Stimulated activated CD4-positive, alpha-beta T cell treated with anti-CD3 and anti-CD28 coated beads, Interleukin-1b, Interleukin-23, amount 100 ng/mL, for 24 hours (primary cell): Measurements from ENCODE around the gene PRKAG1.

Experiments used
- DNase-seq, 4 experiments: peaks; one replicate each; pipeline ENCODE4 v3.0.0-alpha.2; 2020; ENCODE audit warnings: low read depth in 4 of 4, low spot score in 1 of 4

PRKAG1 gene

GRCh38 chr12:49032679-49033447 is 14.3 kb upstream of the PRKAG1 start:
- DNase-seq: no peak

- DNase-seq: no peak
Observed at GRCh38 chr12:49032276-49032675, 13.7 kb upstream of the PRKAG1 start.

DNA sequence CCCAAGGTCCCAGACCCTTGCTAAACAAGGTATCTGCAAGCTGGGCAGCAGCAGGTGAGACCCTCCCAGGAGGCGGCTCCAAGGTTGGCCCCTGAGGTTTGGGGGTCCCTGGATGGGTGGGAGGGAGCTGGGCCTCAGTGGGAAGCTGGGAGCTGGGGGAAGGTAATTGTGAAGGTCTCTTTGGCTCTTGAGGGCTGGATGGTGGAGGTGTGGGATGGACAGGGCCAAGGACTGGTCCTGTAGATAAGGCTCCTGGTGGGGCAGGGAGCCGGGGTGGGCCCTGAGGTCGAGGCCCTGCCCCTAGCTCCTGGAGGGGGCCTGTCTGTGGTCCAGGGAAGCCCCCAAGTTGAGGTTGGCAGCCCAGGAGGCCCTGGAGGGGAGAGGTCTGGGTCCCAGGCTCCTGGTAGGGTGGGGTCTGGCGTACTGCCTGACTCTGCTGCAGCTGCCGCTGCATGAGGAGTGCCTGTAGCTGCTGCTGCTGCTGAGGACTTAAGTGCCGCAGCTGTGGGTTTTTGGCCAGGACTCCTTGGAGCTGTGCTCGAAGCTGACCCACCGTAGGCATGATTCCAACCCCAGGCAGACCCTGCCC is 13.1 kb upstream of the PRKAG1 start:
- no peak for DNase-seq

DNA sequence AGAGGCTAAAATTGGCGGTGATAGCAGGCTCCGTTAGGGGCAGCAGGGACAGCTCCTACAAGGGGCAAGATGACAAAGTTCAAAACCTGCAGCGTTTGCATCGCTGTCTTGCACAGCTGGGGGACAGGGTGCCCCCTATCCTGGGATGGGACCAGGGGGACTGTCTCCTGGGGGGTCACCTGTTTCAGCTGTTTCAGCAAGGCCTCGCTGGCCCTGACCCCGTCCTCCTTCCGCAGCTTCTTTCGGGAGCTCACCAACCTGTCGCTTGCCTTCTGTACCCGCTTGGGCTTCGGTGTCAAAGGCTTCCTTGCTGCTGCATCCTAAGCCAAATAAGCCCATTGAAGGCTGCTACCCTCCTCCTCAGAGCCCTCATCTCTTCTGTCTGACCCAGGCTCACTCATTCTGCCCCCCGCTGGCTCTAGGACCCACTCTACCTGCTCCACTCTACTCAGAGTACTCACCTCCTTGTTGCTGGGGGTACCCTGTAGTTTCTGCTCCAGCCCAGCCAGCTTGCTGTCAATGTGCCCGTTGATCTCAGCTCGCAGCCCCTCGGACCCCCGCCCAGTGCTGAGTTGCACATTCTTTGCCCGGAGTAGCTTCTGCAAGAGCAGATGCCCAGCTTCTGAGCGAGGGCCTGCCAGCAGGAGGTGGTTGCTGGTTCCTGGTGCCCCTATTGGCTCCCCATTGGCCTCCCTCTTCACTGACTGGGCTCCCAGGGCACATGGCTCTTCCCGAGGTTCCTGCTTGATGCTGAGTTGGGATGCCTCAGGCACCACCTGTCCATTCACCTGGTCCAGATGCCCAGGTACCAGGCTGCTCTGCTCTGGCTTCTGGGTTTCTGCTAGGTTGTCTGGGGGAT is 12.4 kb upstream of the PRKAG1 start:
- no peak for DNase-seq

DNA sequence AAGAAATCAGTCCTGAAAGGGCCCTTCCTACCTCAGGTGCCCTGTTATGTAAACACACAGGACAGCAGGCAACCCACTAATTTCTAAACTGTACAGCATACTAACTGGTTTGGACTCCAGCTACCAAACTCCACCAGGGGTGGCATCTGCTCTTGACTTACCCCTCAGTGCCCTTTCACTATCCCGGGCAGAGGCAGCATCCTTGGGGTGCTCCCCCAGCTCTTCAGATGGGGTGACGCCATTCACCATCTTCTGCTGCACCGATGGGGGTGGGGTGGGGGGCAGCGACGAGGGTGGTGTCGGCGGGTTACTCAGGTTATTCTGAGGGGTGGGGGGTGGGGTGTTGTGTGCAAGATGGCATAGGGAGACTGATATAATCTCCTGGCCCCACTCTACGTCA is 11.5 kb upstream of the PRKAG1 start:
- DNase-seq: no peak

DNA sequence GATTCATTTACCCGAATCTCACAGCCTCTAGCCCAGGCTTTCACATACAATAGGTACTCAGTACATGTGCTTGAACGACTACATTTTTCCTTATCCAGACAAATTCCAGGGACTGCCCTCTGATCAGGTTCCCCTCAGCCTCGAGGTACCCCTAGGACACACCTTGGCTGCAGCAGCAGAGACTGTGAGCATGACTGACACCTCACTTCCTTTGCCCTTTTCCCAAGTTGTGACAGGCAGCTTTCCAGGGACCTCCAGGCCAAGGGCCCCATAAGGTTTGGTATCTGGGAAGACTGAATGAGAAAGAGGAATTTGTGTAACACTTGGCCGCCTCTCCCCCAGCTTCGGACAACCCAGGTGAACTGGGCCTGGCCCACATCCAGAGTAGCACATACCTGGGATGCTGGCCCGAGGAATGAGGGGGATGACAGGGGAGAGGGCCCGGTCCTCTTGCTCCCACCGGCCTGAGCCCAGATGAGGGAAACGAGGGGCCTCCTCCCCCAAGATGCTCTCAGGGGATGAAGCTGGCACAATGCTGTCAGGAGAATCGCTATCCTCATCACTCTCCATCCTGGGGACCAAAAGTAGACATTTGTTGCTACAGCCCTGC is 10.2 kb upstream of the PRKAG1 start:
- no peak for DNase-seq

DNA sequence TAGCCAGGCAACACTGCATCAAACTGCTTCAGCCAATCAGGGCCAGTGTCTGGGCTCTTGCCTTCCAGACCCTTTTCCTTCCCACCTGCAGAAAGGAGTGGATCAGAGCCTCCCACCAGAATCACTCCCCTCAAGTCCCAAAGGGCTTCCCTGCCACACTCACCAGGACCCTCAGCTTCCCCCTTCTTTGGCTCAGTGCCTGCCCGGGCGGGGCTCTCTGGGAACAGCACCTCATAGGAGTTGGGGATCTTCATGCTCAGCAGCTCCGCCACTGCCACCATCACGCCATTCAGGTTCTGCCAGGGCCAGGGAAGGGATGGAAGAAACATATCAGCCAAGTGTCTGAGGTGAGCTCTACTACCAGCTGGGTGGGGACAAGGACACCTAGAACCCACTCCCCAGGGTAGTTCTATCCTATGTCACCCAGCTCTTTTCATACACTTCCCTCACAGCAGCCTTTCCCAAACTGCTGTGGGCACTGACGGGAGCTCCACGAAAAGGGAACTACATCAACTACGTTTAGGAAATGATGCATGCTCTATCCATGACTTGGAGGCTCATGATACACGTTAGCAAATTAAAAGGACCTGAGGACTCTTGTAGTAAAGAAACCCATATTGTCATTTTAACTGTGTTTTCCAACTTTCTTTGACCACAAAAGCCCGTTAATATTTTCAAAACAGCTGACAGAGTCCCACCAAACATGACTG is 9.4 kb upstream of the PRKAG1 start:
- no peak for DNase-seq

DNA sequence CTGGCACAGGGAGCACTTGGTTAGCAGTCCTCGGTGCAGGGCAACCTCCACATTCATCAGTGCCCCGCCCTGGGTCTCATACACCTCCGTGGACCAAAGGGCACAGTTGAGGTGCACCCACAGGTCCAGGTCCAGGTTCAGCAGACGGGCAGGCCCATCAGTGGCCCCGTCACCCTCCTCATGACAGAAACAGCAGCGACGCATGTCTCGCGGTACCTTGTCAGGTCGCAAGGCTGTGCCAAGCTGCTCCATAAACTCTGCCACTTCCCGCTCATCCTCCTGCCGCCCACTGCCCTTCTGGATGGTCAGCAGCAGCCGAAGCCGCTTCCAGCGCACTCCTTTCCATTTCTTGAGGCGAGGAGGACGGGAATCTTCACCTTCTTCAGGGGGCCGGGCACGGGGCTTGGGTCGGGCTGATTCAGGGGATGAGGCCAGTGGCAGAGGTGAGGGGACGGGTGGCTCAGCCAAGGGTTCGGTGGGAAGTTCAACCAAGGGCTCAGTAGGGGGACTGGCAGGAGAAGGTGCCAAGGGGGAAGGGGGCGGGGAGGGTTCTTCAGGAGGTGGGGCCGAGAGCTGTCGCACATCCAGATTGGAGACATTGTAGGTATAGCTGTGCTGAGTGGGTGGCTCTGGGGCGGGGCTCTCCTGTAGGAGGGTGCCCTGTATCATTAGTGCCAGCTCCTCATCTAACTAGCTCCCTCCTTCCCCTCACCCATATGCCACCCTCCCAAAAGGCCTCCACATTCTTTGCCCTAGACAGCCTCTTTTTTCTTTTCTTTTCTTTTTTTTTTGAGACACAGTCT is 8.3 kb upstream of the PRKAG1 start:
- DNase-seq: no peak

- DNase-seq: no peak
Observed at GRCh38 chr12:49026101-49026500, 7.5 kb upstream of the PRKAG1 start.

- DNase-seq: no peak
Observed at GRCh38 chr12:49025463-49025862, 6.9 kb upstream of the PRKAG1 start.

- DNase-seq: no peak
Observed at GRCh38 chr12:49024543-49024942, 6.0 kb upstream of the PRKAG1 start.

GRCh38 chr12:49023812-49024211 is 5.2 kb upstream of the PRKAG1 start:
- no peak for DNase-seq

- DNase-seq: no peak
Observed at GRCh38 chr12:49022558-49023178, 4.1 kb upstream of the PRKAG1 start.

GRCh38 chr12:49021292-49021915 is 2.8 kb upstream of the PRKAG1 start:
- DNase-seq: no peak

- no peak for DNase-seq
Observed at GRCh38 chr12:49020441-49020840, 1.9 kb upstream of the PRKAG1 start.

GRCh38 chr12:49019443-49020324 is 1.1 kb upstream of the PRKAG1 start:
- DNase-seq: no peak

- DNase-seq: no peak
Observed at GRCh38 chr12:49019120-49019430, 499 bp upstream of the PRKAG1 start.

DNA sequence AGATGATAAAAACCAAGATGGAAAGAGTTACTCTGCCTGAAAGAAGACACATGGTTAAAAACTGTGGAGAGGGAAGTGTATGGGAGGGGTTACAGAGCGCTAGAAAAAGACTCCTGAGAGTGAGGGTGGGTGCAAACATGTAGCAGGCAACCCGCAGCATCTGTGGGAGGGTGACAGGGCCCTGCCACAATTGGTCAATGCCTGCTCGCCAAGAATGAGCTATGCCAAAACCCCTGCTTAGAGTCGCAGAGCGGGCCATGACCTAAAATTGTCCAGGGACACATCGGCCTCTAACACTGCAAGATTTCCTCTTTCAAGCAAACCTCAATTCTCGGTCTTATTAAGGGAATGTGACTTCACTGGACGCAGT is 700 bp downstream of the PRKAG1 start:
- no peak for DNase-seq

DNA sequence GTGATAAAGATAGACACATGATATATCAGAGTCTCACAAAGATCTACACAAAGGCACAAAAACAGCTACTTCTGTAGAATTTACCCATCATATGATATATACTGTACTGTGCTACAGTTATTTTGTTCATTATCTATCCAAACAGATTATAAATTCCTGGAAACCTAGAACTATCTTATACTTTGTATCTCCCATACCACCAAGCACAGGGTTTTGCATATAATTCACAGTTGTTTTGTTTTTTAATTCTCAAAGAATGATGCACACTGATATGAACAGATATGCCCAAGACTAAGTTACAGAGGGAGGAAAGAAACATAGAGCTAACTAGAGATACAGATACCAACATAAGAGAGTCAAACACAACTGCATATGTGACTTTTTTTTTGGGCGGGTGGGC is 3.4 kb downstream of the PRKAG1 start:
- no peak for DNase-seq
